ENCODE results near the gene NCAPH2. TPM values are rescaled to one million over a fixed set of nuclear protein-coding genes. Genes with fewer than 3 reads are reported as not detected.
A peak's percentile ranks its signal among the peaks of the same experiment; 100 is the strongest.

Gene NCAPH2
- total RNA-seq, 1 donor from 2014 or later, result 44.2 TPM

GRCh38 chr22:50506611-50507420, 1.2 kb upstream of the NCAPH2 start:
- DNase-seq (ENCODE audit: low read depth) (peak; percentile 28), FAIRE-seq (no peak)
- peaks cover 15% of the 10 kb centered on the region for H3K36me3 ChIP-seq (ENCODE audit: control insufficient read depth, insufficient read depth, low read length)

GRCh38 chr22:50507421-50507990, 518 bp upstream of the NCAPH2 start, which contains the start of gene LMF2:
Gene LMF2, minus strand, starts transcription at chr22:50507702. Its CDS starts 27 bp downstream, at chr22:50507675.
- TF ChIP-seq CTCF (IDR thresholded peaks at IDR 0.05; ENCODE audit: insufficient read depth, low read length, severe bottlenecking), result no peak
- Histone ChIP-seq H3K36me3 (ENCODE audit: control insufficient read depth, insufficient read depth, low read length) (peaks cover 15% of the 10 kb centered on the region), H3K27me3 (ENCODE audit: control insufficient read depth, insufficient read depth, low read length) (no peaks in the 10 kb centered on the region), H3K4me3 (ENCODE audit: low read depth, low read length) (peak within 1 kb of the TSS; percentile 97)
- FAIRE-seq (no peak), DNase-seq (ENCODE audit: low read depth) (peak; percentile 42)

More at GRCh38 chr22:50506611-50507420, 1.2 kb upstream of the NCAPH2 start:
- TF ChIP-seq CTCF (IDR thresholded peaks at IDR 0.05; ENCODE audit: insufficient read depth, low read length, severe bottlenecking), result no peak
- Histone ChIP-seq H3K4me3 (ENCODE audit: low read depth, low read length) (peak overlapping the region; percentile 97), H3K27me3 (ENCODE audit: control insufficient read depth, insufficient read depth, low read length) (no peaks in the 10 kb centered on the region)

- DNase-seq (ENCODE audit: low read depth) (no peak), FAIRE-seq (no peak)
- peaks cover 10% of the 10 kb centered on the region for H3K36me3 ChIP-seq (ENCODE audit: control insufficient read depth, insufficient read depth, low read length)
Measured at GRCh38 chr22:50508897-50509296, 873 bp downstream of the NCAPH2 start.

GRCh38 chr22:50513175-50513574, 5.2 kb downstream of the NCAPH2 start:
- TF ChIP-seq CTCF (IDR thresholded peaks at IDR 0.05; ENCODE audit: insufficient read depth, low read length, severe bottlenecking), result no peak
- no peak overlapping the region for H3K4me3 ChIP-seq (ENCODE audit: low read depth, low read length)
- DNase-seq (ENCODE audit: low read depth), result no peak
- H3K27me3 ChIP-seq (ENCODE audit: control insufficient read depth, insufficient read depth, low read length), result no peaks in the 10 kb centered on the region
- FAIRE-seq, result no peak
- H3K36me3 ChIP-seq (ENCODE audit: control insufficient read depth, insufficient read depth, low read length), result peaks cover 10% of the 10 kb centered on the region

More at GRCh38 chr22:50508897-50509296, 873 bp downstream of the NCAPH2 start:
- TF ChIP-seq CTCF (IDR thresholded peaks at IDR 0.05; ENCODE audit: insufficient read depth, low read length, severe bottlenecking), result no peak
- Histone ChIP-seq H3K4me3 (ENCODE audit: low read depth, low read length) (peak overlapping the region; percentile 89), H3K27me3 (ENCODE audit: control insufficient read depth, insufficient read depth, low read length) (no peaks in the 10 kb centered on the region)

GRCh38 chr22:50516068-50516467, 8.0 kb downstream of the NCAPH2 start:
- peaks cover 13% of the 10 kb centered on the region for H3K36me3 ChIP-seq (ENCODE audit: control insufficient read depth, insufficient read depth, low read length)
- no peak for FAIRE-seq
- TF ChIP-seq CTCF (IDR thresholded peaks at IDR 0.05; ENCODE audit: insufficient read depth, low read length, severe bottlenecking), result no peak

More at GRCh38 chr22:50516068-50516467, 8.0 kb downstream of the NCAPH2 start:
- H3K4me3 ChIP-seq (ENCODE audit: low read depth, low read length), result no peak overlapping the region
- H3K27me3 ChIP-seq (ENCODE audit: control insufficient read depth, insufficient read depth, low read length), result no peaks in the 10 kb centered on the region
- no peak for DNase-seq (ENCODE audit: low read depth)
